Esophagus squamous epithelium (tissue), 5 donors: ENCODE results near the gene PCLO. TPM values are rescaled to one million over a fixed set of nuclear protein-coding genes. Genes with fewer than 3 reads are reported as not detected.

ENCODE experiments used
- DNase-seq: peaks from one replicate; lab custom pipeline; 2025; lab: John Stamatoyannopoulos, UW
- H3K27ac ChIP-seq, 4 donors: fragments of 200-600 bp; sonication (generic); one replicate each; pipeline ENCODE4 v1.5.1; 2016 to 2019; ENCODE audit warnings: mild to moderate bottlenecking in 1 of 4
- H3K27me3 ChIP-seq, 4 donors: fragments of 200-600 bp; sonication (generic); 1 replicate in 3 of 4; 2 replicates in 1 of 4; pipeline versions ENCODE4 v1.5.1 to v1.6.0; 2017 to 2021; ENCODE audit warnings: antibody characterized with exemption in 1 of 4
- H3K36me3 ChIP-seq, 3 donors: fragments of 200-600 bp; sonication (generic); one replicate each; pipeline ENCODE4 v1.5.1; 2016 to 2019
- H3K4me1 ChIP-seq, 3 donors: fragments of 200-600 bp; sonication (generic); one replicate each; pipeline ENCODE4 v1.5.1; 2017 to 2019
- H3K4me3 ChIP-seq, 4 donors: fragments of 200-600 bp; sonication (generic); 1 replicate in 3 of 4; 2 replicates in 1 of 4; pipeline ENCODE4 v1.5.1; 2016 to 2019; ENCODE audit warnings: mild to moderate bottlenecking in 2 of 4, moderate library complexity in 1 of 4
- H3K9me3 ChIP-seq, 3 donors: fragments of 200-600 bp; sonication (generic); one replicate each; pipeline ENCODE4 v1.5.1; 2016 to 2019
- CTCF ChIP-seq, 6 experiments: fragments of 450-650 bp in 4 of 6; fragments of 200-600 bp in 2 of 6; sonication (generic) in 2 of 6; IDR thresholded peaks; one replicate each; pipeline ENCODE4 v1.5.1; 2016 to 2019; ENCODE audit warnings: antibody characterized with exemption in 6 of 6, mild to moderate bottlenecking in 4 of 6, moderate library complexity in 4 of 6
- POLR2A ChIP-seq, 4 donors: fragments of 450-650 bp; IDR thresholded peaks; one replicate each; pipeline ENCODE4 v1.6.1; 2017; ENCODE audit warnings: antibody characterized with exemption in 4 of 4, mild to moderate bottlenecking in 4 of 4, moderate library complexity in 3 of 4
- WGBS, 2 donors: methylation state at CpG; one replicate each; pipeline ENCODE4 v1.1.5; 2018; 5-methylcytosine and 5-hydroxymethylcytosine counted together
- intact Hi-C: fragments of 100-400 bp; cut with DNase I; formaldehyde crosslinking; loops from one replicate; pipeline ENCODE4 v1.15.0; 2022
- total RNA-seq, 4 donors: library from RNA; depleted of rRNA; stranded (reverse); fragments of >200 nt; gene quantifications; one replicate each; pipeline ENCODE4 v1.1.0, GENCODE V29; 2016
- donor health status: DM: yes; HTN: yes; CAD: no.

Gene PCLO
- total RNA-seq, 4 donors from 2014 or later, result 3.3 to 17.8 (median 5.3) TPM

- WGBS, 2 donors, result 74 to 82% methylated on average over 2 of the region's 2 CpGs
- intact Hi-C loops, result no loop called here
Measured at GRCh38 chr7:83072576-83073517, 89.8 kb downstream of the PCLO start.

DNA sequence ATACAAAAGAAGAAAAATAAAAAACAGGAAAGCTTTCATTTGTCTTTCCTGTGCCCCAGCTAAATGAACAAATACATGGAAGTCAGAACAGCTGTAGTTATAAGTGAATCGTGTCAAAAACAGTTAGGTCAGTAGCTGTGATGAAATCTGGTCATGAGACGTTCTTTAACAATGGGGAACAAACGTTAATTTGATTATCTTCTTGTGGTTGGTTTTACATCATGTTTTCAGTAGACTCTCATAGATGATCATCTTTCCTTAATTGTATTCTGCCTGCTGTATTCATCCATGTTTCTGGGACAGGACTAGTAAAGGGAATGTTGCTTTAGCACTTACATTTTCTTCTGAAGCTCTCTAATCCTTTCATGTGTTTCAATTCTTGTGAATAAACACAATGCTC is 97.0 kb downstream of the PCLO start:
- Histone ChIP-seq H3K27ac (no peak overlapping the region), H3K4me1 (no peaks in the 10 kb centered on the region), H3K36me3 (no peaks in the 10 kb centered on the region), H3K4me3 (no peak overlapping the region), H3K9me3 (no peaks in the 10 kb centered on the region), H3K27me3 (no peaks in the 10 kb centered on the region)
- TF ChIP-seq POLR2A (IDR thresholded peaks at IDR 0.05) (no peak), CTCF (IDR thresholded peaks at IDR 0.05) (no peak)
- intact Hi-C loops, result no loop called here
- no peak for DNase-seq
- WGBS, 2 donors, result 31 to 48% methylated on average over 3 of the region's 3 CpGs

More at GRCh38 chr7:83072576-83073517, 89.8 kb downstream of the PCLO start:
- no peaks in the 10 kb centered on the region for H3K27me3 ChIP-seq
- no peak for DNase-seq
- H3K36me3 ChIP-seq, result no peaks in the 10 kb centered on the region
- no peak for TF ChIP-seq POLR2A (IDR thresholded peaks at IDR 0.05)
- no peak overlapping the region for H3K27ac ChIP-seq
- H3K4me3 ChIP-seq, result no peak overlapping the region
- peaks cover 0 to 12% (median 0%) of the 10 kb centered on the region in 3 donors for H3K4me1 ChIP-seq
- no peaks in the 10 kb centered on the region for H3K9me3 ChIP-seq

GRCh38 chr7:83060218-83060617 is 102.5 kb downstream of the PCLO start:
- Histone ChIP-seq H3K4me1 (no peaks in the 10 kb centered on the region), H3K4me3 (no peak overlapping the region), H3K27me3 (no peaks in the 10 kb centered on the region), H3K27ac (no peak overlapping the region), H3K9me3 (no peaks in the 10 kb centered on the region), H3K36me3 (no peaks in the 10 kb centered on the region)
- intact Hi-C loops, result no loop called here
- TF ChIP-seq POLR2A (IDR thresholded peaks at IDR 0.05) (no peak), CTCF (IDR thresholded peaks at IDR 0.05) (no peak)
- DNase-seq, result no peak

GRCh38 chr7:83058667-83059066 is 104.0 kb downstream of the PCLO start:
- DNase-seq, result no peak
- TF ChIP-seq POLR2A (IDR thresholded peaks at IDR 0.05) (no peak), CTCF (IDR thresholded peaks at IDR 0.05) (no peak)
- intact Hi-C loops, result no loop called here
- H3K4me3 ChIP-seq, result no peak overlapping the region
- 88 to 93% methylated on average over 5 of the region's 5 CpGs for WGBS, 2 donors
- no peak overlapping the region for H3K27ac ChIP-seq
- no peaks in the 10 kb centered on the region for H3K36me3 ChIP-seq
- H3K4me1 ChIP-seq, result peaks cover 0 to 10% (median 3%) of the 10 kb centered on the region in 3 donors
- no peaks in the 10 kb centered on the region for H3K27me3 ChIP-seq
- H3K9me3 ChIP-seq, result no peaks in the 10 kb centered on the region

GRCh38 chr7:83055197-83055596 is 107.5 kb downstream of the PCLO start:
- no peaks in the 10 kb centered on the region for H3K36me3 ChIP-seq
- 74 to 95% methylated on average over 2 of the region's 2 CpGs for WGBS, 2 donors
- no peak overlapping the region for H3K4me3 ChIP-seq
- H3K27me3 ChIP-seq, result no peaks in the 10 kb centered on the region
- no peak overlapping the region for H3K27ac ChIP-seq
- H3K4me1 ChIP-seq, result peaks cover 0 to 11% (median 3%) of the 10 kb centered on the region in 3 donors
- intact Hi-C loops, result no loop called here
- no peak for DNase-seq
- no peak for TF ChIP-seq CTCF (IDR thresholded peaks at IDR 0.05)
- TF ChIP-seq POLR2A (IDR thresholded peaks at IDR 0.05), result no peak
- no peaks in the 10 kb centered on the region for H3K9me3 ChIP-seq
